Cortex of kidney (tissue), 1 donor: ENCODE measurements around the gene RUFY2.
"Not testable (repeated sequence)": the region's sequence is repeated elsewhere in the genome, so short reads cannot be mapped to it uniquely, and the experiment has no call there.

Experiments used
- DNase-seq: peaks from one replicate; lab custom pipeline; 2025; lab: John Stamatoyannopoulos, UW

RUFY2 gene, protein sequence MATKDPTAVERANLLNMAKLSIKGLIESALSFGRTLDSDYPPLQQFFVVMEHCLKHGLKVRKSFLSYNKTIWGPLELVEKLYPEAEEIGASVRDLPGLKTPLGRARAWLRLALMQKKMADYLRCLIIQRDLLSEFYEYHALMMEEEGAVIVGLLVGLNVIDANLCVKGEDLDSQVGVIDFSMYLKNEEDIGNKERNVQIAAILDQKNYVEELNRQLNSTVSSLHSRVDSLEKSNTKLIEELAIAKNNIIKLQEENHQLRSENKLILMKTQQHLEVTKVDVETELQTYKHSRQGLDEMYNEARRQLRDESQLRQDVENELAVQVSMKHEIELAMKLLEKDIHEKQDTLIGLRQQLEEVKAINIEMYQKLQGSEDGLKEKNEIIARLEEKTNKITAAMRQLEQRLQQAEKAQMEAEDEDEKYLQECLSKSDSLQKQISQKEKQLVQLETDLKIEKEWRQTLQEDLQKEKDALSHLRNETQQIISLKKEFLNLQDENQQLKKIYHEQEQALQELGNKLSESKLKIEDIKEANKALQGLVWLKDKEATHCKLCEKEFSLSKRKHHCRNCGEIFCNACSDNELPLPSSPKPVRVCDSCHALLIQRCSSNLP

DNA sequence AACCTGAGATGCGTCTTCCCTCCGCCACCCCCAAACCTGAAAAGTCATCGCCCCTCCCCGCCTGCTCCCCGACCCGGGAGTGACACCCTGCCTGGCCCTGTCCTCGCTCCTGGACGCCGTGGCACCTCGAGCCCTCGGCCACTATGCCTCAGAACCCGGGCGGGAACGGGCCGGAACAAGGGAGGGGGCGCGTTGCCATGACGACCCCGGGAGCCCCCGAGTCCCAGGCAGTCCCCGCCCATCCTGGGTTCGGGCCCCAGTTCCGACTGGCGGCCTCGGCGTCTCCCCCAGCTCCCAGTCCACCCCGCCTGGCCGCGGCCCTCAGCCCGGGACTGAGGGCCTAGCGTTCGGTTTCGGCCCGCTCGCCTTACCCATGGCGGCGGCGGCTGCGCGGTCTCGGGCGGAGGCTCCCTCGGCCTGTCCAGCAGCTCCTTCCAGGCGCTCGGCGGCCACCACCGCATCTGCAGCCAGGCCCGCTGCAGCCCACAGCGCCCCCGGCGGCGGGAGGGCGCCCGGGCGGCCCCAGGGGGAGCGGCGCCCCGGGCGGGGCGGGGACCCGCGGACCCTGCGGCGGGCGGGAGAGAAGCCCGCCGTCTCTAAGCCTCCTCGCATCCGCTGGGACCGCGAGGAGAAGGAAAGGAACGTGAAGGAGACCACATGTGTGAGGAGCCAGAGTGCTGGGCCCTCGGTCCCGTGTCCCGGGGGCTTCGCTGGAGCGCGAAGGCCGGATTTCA is at the start of gene RUFY2:
RUFY2 (minus strand) TSS at position 463 of the 734 bp plus-strand sequence; CDS start at position 375, 88 bp downstream.
- no peak for DNase-seq

- not testable (repeated sequence) for DNase-seq
These were observed 42.6 kb upstream of the RUFY2 start for GRCh38 chr10:68449698-68450097.

- no peak for DNase-seq
These were observed 39.1 kb upstream of the RUFY2 start for GRCh38 chr10:68446179-68446578.

- no peak for DNase-seq
These were observed 35.9 kb upstream of the RUFY2 start for GRCh38 chr10:68442971-68443370.

DNA sequence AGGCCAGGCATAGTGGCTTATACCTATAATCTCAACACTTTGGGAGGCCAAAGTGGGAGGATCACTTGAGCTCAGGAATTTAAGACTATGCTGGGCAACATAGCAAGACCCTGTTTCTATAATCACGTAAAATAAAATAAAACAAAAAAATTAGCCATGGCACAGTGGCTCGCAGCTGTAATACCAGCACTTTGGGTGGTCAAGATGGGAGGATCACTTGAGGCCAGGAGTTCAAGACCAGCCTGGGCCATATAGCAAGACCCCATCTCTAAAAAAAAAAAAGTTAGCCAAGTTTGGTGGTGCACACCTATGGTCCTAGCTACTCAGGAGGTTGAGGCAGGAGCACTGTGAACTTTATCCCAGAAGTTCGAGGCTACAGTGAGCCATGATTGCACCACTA is 33.8 kb upstream of the RUFY2 start:
- DNase-seq, result no peak

DNA sequence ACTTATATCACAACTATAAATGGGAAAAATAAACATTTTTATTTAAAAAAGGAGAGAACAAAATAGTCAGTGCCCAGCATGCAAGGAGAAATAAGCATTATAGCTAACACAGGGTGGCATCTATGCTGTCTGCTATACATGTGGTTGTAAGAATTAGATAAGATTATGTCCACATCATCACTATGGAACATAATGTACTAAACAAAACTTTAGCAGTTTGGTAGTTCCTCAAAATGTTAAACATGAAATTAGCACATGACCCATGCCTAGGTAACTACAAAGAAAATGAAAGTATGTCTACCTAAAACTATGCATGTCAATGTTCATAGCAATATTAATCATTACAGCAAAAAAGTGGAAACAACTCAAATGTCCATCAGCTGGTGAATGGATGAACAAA is 28.7 kb upstream of the RUFY2 start:
- no peak for DNase-seq

- no peak for DNase-seq
These were observed 27.6 kb upstream of the RUFY2 start for GRCh38 chr10:68434657-68435056.

GRCh38 chr10:68428396-68429104 is 21.5 kb upstream of the RUFY2 start:
- no peak for DNase-seq

GRCh38 chr10:68424454-68425014 is 17.5 kb upstream of the RUFY2 start:
- DNase-seq, result no peak

- no peak for DNase-seq
These were observed 16.4 kb upstream of the RUFY2 start for GRCh38 chr10:68423522-68423921.

- no peak for DNase-seq
These were observed 12.3 kb upstream of the RUFY2 start for GRCh38 chr10:68419376-68419775.

GRCh38 chr10:68408898-68409518 is 1.9 kb upstream of the RUFY2 start:
- DNase-seq, result no peak

- no peak for DNase-seq
These were observed 814 bp downstream of the RUFY2 start for GRCh38 chr10:68406111-68406814.

DNA sequence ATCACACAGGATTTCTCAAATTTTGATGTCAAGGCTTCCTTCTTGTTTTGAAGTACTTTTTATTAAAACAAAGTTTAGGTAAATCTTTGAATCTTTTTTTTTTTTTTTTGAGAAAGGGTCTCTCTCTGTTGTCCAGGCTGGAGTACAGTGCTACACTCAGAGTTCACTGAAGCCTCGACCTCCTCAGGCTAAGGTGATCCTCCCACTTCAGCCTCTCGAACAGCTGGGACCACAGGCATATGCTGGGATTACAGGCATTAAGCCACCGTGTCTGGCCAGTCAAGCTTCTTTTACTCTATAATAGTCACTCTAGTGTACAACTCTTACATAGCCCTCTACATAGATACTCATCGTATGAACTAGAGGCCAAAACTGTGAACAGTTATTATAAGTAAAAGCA is 3.4 kb downstream of the RUFY2 start:
- DNase-seq, result no peak

DNA sequence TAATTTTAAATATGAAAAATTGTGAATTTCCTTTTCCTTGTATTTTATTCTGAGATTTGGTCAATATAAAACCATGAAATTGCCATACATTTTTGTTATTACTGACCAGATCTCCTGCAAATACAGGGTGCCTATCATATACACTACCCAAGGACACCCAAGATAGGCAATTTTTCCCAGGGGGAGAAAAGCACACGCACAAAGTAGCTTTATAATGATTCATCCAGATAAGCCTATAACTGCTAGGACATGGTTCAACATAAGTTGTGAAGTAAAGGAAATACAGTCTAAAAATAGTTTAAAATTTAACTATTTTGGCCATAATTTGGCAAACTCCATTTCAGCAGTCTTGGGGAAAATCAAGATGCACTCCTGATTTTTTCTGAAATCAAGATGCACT is 4.8 kb downstream of the RUFY2 start:
- DNase-seq, result no peak

DNA sequence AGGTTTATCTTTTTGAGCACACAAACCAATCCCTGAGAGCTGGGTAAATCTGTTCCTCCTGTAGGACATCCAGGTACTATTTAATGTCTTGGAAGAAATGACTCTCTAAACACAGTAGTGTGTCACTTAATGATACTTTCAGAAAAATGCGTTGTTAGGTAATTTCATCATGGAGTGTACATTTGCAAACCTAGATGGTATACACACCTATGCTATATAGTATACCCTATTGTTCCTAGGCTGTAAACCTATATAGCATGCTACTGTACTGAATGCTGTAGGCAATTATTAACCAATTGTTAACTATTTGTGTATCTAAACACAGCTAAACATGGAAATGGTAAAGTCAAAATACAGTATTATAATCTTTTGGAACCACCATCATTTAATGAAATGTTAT is 10.1 kb downstream of the RUFY2 start:
- DNase-seq, result no peak

DNA sequence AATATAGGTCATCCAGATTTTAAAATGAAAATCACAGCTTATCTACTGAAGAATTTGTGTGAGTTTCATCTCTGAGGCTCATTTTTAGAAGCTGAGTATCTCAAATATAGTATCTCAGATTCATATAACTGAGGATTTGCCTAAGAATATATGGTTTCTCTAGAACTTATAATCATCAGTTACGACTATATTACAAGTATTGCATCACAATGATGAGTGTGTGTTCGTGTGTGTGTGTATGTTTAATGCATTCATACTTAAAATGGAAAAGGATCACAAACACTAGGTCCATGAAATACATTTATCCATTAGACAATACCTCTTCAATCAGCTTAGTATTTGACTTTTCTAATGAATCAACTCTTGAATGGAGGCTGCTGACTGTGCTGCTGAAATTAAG is 21.3 kb downstream of the RUFY2 start:
- DNase-seq, result no peak

GRCh38 chr10:68371604-68372003 is 35.5 kb downstream of the RUFY2 start:
- no peak for DNase-seq

GRCh38 chr10:68367121-68367520 is 40.0 kb downstream of the RUFY2 start:
- no peak for DNase-seq

- no peak for DNase-seq
These were observed 40.5 kb downstream of the RUFY2 start for GRCh38 chr10:68366600-68366999.

DNA sequence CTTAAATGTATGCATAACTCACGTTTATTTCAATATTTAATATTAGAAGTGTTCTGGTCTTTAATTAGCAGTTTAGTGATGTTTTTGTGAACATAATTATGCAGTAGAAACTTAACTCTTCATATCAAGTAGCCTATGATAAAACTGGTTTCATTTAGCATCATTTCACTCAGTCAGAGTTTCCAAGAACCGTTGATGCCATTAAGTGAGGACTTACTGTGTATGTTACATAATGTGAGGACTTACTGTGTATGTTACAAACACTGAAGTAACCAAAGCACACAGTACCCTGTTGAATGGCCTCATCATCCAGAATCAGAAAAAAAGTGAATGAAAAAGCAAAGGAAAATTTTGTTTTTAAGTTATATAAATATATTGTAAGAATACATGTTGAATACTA is 41.5 kb downstream of the RUFY2 start:
- DNase-seq, result no peak
